ENCODE results near the gene GPR153. TPM values are rescaled to one million over a fixed set of nuclear protein-coding genes. Genes with fewer than 3 reads are reported as not detected.

The GPR153 gene
- total and polyA plus RNA-seq, 10 donors: 2.1 to 26.6 (median 12.4) TPM

GRCh38 chr1:6302568-6302967 lies 41.7 kb upstream of the GPR153 start:
- H3K9me3 ChIP-seq: peaks cover 0 to 2% (median 0%) of the 10 kb centered on the region in 8 donors
- H3K36me3 ChIP-seq: no peaks in the 10 kb centered on the region
- intact Hi-C loops (cut with DNase I; ENCODE audit: low total_unique reads): no loop called here
- TF ChIP-seq POLR2A (IDR thresholded peaks at IDR 0.05) (no peak), CTCF (IDR thresholded peaks at IDR 0.05 in 8 of 11, conservative IDR thresholded peaks at IDR 0.05 in 3 of 11) (no peak)
- no peaks in the 10 kb centered on the region for H3K4me1 ChIP-seq
- H3K27me3 ChIP-seq (replicated peaks in 1 of 7): no peaks in the 10 kb centered on the region
- WGBS, 5 donors: 72 to 90% (median 86%) methylated on average over 7 of the region's 7 CpGs
- no peak overlapping the region for H3K4me3 ChIP-seq
- DNase-seq: no peak
- no peak overlapping the region for H3K27ac ChIP-seq

- H3K36me3 ChIP-seq: no peaks in the 10 kb centered on the region
- H3K4me3 ChIP-seq: no peak overlapping the region
- TF ChIP-seq POLR2AphosphoS5 (IDR thresholded peaks at IDR 0.05) (no peak), CTCF (IDR thresholded peaks at IDR 0.05 in 8 of 11, conservative IDR thresholded peaks at IDR 0.05 in 3 of 11) (no peak), POLR2A (IDR thresholded peaks at IDR 0.05) (no peak)
- H3K27me3 ChIP-seq (replicated peaks in 1 of 7): no peaks in the 10 kb centered on the region
- DNase-seq: no peak
- H3K27ac ChIP-seq: no peak overlapping the region
- 91 to 97% (median 92%) methylated on average over 6 to 8 of the region's 8 CpGs for WGBS, 5 donors
- H3K9me3 ChIP-seq: no peaks in the 10 kb centered on the region
- no peaks in the 10 kb centered on the region for H3K4me1 ChIP-seq
- intact Hi-C loops (cut with DNase I; ENCODE audit: low total_unique reads): no loop called here
These were observed 40.6 kb upstream of the GPR153 start for GRCh38 chr1:6301526-6301925.

DNA sequence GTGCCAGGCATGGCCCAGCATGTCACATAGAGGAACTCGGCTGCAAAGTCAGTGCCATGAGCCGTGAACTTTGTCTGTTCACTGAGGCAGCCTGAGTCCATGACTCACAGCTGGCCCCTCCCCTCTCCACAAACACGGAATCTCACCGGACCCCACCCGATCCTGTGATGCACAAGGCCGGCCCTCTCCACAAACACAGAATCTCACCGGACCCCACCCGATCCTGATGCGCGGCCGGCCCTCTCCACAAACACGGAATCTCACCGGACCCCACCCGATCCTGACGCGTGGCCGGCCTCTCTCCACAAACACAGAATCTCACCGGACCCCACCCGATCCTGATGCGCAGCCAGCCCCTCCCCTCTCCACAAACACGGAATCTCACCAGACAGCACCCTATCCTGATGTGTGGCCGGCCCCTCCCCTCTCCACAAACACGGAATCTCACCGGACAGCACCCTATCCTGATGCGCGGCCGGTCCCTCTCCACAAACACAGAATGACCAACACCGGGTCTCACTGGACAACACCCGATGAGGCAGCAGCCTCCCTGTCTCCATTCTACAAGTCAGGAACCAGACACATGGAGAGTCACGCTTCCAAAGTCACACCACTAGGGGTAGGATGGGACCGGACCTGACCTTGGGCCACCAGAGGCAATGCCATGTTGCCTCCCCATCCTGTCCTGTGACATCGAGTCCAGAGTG lies 39.6 kb upstream of the GPR153 start:
- TF ChIP-seq POLR2A (IDR thresholded peaks at IDR 0.05): no peak
- TF ChIP-seq POLR2AphosphoS5 (IDR thresholded peaks at IDR 0.05): no peak
- no peak for TF ChIP-seq CTCF (IDR thresholded peaks at IDR 0.05 in 8 of 11, conservative IDR thresholded peaks at IDR 0.05 in 3 of 11)
- no peaks in the 10 kb centered on the region for H3K27me3 ChIP-seq (replicated peaks in 1 of 7)
- H3K36me3 ChIP-seq: no peaks in the 10 kb centered on the region
- intact Hi-C loops (cut with DNase I; ENCODE audit: low total_unique reads): no loop called here
- no peaks in the 10 kb centered on the region for H3K9me3 ChIP-seq
- DNase-seq: no peak
- H3K4me3 ChIP-seq: no peak overlapping the region
- no peak overlapping the region for H3K27ac ChIP-seq
- WGBS, 5 donors: 87 to 92% (median 90%) methylated on average over 30 to 32 of the region's 32 CpGs
- H3K4me1 ChIP-seq: peaks cover 0 to 1% (median 0%) of the 10 kb centered on the region in 6 donors

DNA sequence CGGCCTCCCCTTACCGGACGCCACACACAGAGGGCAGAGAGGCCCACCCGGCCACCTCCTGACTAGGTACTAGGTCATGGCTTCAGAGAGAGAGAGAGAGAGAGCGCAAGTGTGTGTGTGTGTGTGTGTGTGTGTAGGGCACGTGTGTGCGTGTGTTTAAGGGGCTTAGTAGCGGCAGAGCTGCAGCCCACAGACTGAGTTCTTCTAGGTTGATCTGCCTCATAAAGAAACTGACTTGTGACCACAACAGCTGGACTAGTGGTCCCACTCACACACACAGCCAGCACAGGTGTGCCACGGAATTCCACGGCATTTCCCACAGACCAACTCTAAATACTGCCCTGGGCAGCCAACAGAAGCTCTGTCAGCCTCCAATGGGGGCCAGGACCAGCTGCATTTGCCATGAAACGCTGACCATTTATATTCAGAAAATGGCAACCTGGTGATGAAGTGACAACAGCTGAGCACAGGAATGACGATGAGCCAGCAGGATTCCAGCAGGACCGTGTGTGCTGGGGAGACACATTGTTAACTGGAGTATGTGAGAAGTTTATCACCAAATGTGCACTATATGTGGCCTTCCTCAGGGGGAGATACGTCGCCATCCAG lies 38.8 kb upstream of the GPR153 start:
- intact Hi-C loops (cut with DNase I; ENCODE audit: low total_unique reads): no loop called here
- no peak for TF ChIP-seq POLR2A (IDR thresholded peaks at IDR 0.05)
- TF ChIP-seq CTCF (IDR thresholded peaks at IDR 0.05 in 8 of 11, conservative IDR thresholded peaks at IDR 0.05 in 3 of 11): no peak
- TF ChIP-seq POLR2AphosphoS5 (IDR thresholded peaks at IDR 0.05): no peak
- no peak for DNase-seq
- Histone ChIP-seq H3K9me3 (no peaks in the 10 kb centered on the region), H3K36me3 (peaks cover 0 to under 1% (median 0%) of the 10 kb centered on the region in 6 donors), H3K27me3 (replicated peaks in 1 of 7) (no peaks in the 10 kb centered on the region), H3K4me3 (no peak overlapping the region), H3K4me1 (peaks cover 0 to 9% (median 0%) of the 10 kb centered on the region in 6 donors), H3K27ac (no peak overlapping the region)
- 90 to 97% (median 95%) methylated on average over 13 to 15 of the region's 15 CpGs for WGBS, 5 donors
